GM19455 (cell line): ENCODE measurements around the gene MGAT1.
"Not testable (repeated sequence)": the region's sequence is repeated elsewhere in the genome, so short reads cannot be mapped to it uniquely, and the experiment has no call there.

Experiments
- ATAC-seq: cut with Tn5 transposase; IDR thresholded peaks from one replicate; pipeline ENCODE4 v1.9.1; 2021; ENCODE audit not compliant: unreplicated experiment

The MGAT1 gene

DNA sequence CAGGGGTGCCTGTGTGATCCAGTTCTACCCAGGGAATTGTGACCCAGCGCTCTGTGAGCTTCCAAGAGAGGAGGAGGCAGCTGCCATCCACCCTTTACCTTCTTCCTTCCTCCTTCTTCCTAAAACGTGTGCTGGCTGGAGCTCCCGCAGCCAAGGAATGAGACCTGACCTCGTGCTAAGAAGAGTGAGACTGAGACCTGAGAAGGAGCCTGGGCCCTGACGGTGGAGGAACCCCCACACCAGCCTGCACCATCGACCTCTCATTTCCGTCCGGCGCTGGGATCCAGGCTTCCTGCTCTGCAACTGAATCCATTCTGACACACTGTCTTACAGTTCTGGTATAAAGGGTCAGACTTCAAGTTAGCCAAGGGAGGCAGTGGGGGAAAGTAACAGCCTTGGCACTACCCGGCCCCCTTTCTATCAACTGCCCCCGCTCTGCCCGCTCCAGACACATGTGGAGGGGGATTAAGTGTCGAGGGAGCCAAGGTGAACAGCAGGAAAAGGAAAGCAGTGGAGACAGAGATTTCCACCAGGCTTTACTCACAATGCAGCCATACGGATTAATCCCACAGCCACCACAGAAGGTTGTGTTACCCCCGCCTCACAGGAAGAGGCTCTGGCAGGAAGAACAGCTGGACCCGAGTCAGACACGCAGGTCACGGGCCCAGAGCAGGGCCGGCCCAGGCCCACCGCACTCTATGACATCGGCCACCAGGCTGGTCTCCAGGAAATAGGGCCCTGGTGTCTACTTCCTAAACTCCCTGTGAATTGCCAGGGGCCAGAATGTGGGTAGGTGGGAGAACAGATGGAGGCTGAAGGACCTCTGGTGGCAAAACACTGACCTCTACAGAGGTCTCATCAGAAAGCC, 15.8 kb downstream of the MGAT1 start:
- no peak for ATAC-seq

DNA sequence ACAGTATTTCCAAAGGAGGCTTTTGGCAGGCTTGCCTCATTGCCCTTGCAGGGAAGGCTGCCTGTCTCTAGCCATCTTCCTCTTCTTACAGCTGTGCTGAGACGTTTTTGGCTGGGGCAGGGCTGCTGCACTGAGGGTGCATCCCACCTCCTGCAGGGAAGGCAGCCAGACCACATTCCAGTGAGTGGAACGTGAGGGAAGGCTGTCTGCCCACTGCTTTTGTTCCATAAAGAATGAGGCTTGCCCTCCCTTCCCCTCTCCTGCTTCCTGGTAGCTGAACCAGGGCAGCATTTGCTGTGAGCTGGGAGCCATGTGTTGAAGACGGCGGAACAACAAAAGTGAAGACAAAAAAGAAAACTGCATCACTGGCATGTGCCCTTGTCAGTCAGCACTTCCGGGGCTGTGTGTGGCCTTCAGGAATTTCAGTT, 16.8 kb downstream of the MGAT1 start:
- no peak for ATAC-seq

- no peak for ATAC-seq
Measured at GRCh38 chr5:180785121-180785781, 17.4 kb downstream of the MGAT1 start.

DNA sequence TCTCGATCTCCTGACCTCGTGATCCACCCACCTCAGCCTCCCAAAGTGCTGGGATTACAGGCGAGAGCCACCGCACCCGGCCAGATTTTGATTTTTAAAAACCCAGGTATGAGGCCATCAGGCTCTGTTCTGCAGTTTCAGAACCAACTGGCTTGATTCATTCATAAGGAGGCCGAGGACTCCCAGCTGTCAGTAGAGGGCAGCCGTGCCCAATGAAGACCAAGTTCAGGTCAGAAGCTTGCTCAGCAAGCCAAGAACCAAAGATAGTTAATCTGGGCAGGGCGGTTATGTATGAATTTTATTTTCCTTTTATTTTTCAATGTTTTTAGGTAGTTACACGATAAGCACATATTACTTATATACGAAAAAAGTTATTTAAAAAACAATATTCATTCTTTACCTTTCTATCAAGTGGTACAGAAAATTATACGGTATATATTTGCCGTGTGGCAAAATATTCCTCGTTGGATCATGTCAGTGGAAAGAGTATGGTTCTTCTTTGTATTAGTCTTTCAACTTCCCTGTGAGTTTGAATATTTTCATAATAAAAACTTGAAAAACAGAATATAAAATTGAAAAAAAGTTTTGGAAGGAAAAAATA, 18.0 kb downstream of the MGAT1 start:
- no peak for ATAC-seq

DNA sequence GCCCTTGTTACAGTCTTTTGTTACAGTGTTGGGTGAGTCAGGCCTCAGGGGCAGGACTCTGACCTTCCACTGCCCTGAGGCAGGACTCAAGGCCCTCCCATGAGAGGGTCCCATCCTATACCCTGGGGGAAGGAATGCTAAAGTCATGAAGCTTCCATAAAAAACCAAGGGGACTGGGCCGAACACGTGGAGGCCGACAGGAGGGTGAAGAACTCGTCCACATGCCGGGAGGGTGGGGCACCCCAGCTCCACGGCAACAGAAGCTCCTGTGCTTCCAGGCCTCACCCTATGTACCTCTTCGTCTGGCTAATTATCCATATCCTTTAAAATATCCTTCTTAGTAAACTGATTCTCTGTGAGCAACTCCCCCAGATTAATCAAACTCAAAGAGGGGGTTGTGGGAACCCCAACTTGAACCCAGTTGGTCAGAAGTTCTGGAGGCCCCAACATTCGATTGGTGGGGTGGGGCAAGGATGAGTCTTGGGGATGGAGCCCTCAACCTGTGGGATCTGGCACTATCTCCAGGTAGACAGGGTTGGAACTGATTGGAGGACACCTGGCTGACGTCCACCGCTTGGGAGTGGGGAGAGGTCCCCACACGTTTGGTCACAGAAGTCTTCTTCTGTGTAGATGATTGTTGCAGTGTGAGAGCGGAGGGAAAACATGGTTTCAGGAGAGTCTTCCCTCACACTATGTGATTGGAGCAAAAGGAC, 19.1 kb downstream of the MGAT1 start:
- ATAC-seq: no peak

- no peak for ATAC-seq
Measured at GRCh38 chr5:180782748-180783147, 19.9 kb downstream of the MGAT1 start.

DNA sequence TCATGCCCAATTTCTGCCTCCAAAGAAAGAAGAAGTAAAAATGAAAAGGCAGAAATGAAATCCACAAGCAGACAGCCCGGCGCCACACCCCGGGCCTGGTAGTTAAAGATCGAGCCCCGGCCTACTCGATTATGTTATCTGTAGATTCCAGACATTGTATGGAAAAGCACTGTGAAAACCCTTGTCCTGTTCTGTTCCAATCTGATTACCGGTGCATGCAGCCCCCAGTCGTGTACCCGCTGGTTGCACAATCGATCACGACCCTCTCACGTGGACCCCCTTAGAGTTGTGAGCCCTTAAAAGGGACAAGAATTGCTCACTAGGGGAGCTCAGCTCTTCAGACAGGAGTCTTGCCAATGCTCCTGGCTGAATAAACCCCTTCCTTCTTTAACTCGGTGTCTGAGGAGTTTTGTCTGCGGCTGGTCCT, 20.7 kb downstream of the MGAT1 start:
- not testable (repeated sequence) for ATAC-seq

- ATAC-seq: no peak
Measured at GRCh38 chr5:180779985-180780610, 22.5 kb downstream of the MGAT1 start.

DNA sequence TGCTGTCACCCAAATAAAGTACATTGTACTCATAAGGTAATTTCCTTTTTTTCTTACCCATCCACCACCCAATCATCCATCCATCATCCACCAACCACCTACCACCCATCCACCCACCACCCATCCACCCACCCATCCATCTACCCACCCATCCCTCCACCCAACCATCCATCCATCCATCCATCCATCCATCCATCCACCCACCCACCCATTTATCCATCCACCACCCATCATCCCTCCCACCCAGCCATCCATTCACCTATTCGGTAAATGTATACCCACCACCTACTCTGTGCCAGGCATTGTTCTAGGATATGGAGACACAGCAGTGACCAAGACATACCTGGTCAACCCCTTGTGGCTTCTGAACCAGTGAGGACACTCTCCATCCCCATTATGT, 25.1 kb downstream of the MGAT1 start:
- no peak for ATAC-seq

GRCh38 chr5:180776376-180776775, 26.2 kb downstream of the MGAT1 start:
- no peak for ATAC-seq

DNA sequence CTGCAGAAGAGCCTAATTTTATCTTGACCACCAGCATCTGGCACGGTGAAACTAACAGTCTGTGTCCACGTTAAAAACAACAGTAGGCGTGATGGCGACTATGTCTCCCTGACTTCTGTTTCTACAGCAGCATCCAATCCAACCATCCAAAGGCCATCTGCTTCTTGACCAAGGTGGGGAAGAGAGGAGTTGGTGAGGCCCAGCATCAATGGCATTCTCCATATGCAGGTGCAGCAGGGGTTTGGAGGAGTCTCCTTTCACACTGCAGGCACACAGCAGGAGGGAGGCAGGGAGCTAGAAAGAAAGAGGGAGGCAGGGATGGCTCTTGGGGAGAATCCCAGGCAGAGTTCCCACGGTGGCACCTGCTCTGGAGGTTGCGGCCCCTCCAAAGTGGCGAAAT, 27.0 kb downstream of the MGAT1 start:
- no peak for ATAC-seq

DNA sequence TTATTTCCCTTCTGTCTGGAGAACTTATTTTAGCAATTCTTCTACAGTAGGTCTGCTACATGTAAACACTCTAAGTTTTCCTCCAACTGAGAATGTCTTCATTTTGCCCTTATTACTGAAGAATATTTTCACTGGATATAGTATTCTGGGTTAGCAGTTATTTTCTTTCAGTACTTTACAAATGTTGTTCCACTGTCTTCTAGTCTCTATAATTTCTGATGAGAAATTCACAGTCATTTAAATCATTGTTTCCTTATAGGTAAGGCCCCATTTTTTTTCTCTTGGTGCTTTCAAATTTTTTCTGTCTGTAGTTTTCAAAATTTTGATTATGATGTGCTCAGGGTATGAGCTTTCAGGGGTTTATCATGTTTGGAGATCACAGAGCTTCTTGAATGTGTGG, 30.8 kb downstream of the MGAT1 start:
- no peak for ATAC-seq

DNA sequence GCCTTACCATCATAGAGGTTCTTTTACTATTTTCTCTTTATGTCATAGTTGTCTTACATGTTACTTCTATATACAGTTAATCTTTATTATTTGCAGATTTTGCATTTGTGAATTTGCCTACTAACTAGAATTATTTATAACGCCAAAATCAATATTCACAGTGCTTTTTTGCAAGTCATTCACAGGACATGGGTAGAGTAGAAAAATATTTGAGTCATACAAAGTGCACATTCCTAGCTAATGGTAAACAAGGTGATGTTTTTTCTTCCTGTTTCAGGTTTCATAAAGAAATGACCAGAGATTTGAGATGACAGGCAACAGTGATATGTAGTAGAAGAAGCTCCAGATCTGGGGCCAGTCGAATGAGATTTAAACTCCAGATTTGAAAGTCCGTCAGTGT, 32.8 kb downstream of the MGAT1 start:
- no peak for ATAC-seq

- no peak for ATAC-seq
Measured at GRCh38 chr5:180755601-180756000, 47.0 kb downstream of the MGAT1 start.

- no peak for ATAC-seq
Measured at GRCh38 chr5:180744253-180744652, 58.4 kb downstream of the MGAT1 start.

DNA sequence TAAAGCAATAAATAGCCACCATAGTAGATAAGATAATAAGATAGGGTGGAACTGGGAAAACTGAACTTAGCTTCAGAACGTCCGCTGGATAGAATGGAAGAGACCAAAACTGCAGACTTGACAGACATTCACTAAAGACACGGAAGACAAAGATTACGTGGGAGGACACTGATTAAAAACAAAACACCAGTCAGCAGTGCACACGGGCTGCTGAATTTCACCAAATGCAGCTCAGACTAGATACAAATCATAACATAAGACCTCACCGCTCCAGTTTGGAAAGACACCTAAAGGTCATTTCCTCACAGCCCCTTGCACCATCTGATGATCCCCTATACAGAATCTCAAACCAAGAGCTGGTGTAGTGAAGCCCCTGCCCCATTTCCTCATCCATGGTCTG, 59.9 kb downstream of the MGAT1 start:
- no peak for ATAC-seq

- not testable (repeated sequence) for ATAC-seq
Measured at GRCh38 chr5:180740953-180741352, 61.7 kb downstream of the MGAT1 start.

DNA sequence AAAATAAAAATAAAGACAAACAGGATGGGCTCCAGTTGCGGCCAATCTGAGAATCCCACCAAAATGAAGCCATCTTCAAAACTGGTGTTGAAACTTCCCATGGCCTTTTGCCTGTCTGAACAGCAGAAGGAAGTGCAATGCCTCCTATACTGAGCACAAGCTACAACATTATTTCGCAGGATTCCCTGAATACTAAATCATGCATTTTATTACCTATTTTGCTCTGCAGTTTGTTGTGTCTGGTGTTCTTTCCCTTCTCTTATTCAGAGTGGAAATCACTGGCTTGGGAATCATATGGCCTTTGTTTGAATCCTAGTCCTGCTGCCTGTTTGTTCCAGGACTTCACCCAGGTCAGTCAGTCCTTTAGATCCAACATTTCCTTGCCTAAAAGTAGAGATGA, 62.6 kb downstream of the MGAT1 start, which contains the start of gene OR2Y1:
TSS of gene OR2Y1 (minus strand) at position 101 of the 400 bp plus-strand sequence. CDS start at position 101, 0 bp downstream.
- no peak for ATAC-seq

- ATAC-seq: no peak
Measured at GRCh38 chr5:180739271-180739670, 63.3 kb downstream of the MGAT1 start.

GRCh38 chr5:180736536-180736935, 66.1 kb downstream of the MGAT1 start:
- no peak for ATAC-seq
